Right atrium auricular region (tissue), 2 donors: ENCODE measurements around the gene PDE1A. TPM values are rescaled to one million over a fixed set of nuclear protein-coding genes. Genes with fewer than 3 reads are reported as not detected.

ENCODE experiments used
- DNase-seq: peaks from one replicate; pipeline ENCODE4 v3.0.0-alpha.2; 2019; ENCODE audit warnings: low spot score
- H3K27ac ChIP-seq, 2 donors: fragments of 200-600 bp; sonication (generic); 1 replicate in 1 of 2; 2 replicates in 1 of 2; pipeline ENCODE4 v1.5.1; 2016 to 2019
- H3K27me3 ChIP-seq, 2 donors: fragments of 200-600 bp; sonication (generic); one replicate each; pipeline versions ENCODE4 v1.5.1 to v1.6.0; 2017 to 2019
- H3K36me3 ChIP-seq: fragments of 200-600 bp; sonication (generic); one replicate; pipeline ENCODE4 v1.5.1; 2016
- H3K4me1 ChIP-seq, 2 donors: fragments of 200-600 bp; sonication (generic); one replicate each; pipeline versions ENCODE4 v1.5.1 to v1.6.0; 2017 to 2019
- H3K4me3 ChIP-seq, 2 donors: fragments of 200-600 bp; sonication (generic); 1 replicate in 1 of 2; 2 replicates in 1 of 2; pipeline ENCODE4 v1.5.1; 2017 to 2019; ENCODE audit warnings: mild to moderate bottlenecking in 1 of 2, moderate library complexity in 1 of 2
- H3K9me3 ChIP-seq, 2 donors: fragments of 200-600 bp; sonication (generic); one replicate each; pipeline ENCODE4 v1.5.1; 2019
- total RNA-seq, 2 donors: library from RNA; depleted of rRNA; stranded (reverse); fragments of >200 nt; gene quantifications; one replicate each; pipeline ENCODE4 v1.1.0, GENCODE V29; 2016
- TF ChIP-seq, protein P1 (sequence below), 2 donors: fragments of 200-600 bp; sonication (generic); IDR thresholded peaks; one replicate each; pipeline ENCODE4 v1.5.1; 2019; ENCODE audit warnings: antibody characterized with exemption in 2 of 2

The PDE1A gene
- total RNA-seq, result 10 to 100 TPM in 1 of 2 donors, 1 to 10 TPM in 1; 7.0 to 10.7 TPM

GRCh38 chr2:182426918-182427240 is at the start of gene PDE1A:
PDE1A (minus strand) TSS chr2:182427036.
- Histone ChIP-seq H3K4me3 (peak within 1 kb of the TSS; percentile 41 to 47), H3K9me3 (no peaks in the 10 kb centered on the region), H3K4me1 (no peaks in the 10 kb centered on the region), H3K36me3 (no peaks in the 10 kb centered on the region), H3K27me3 (no peaks in the 10 kb centered on the region), H3K27ac (peak within 1 kb of the TSS; percentile 33 to 73)
- no peak for DNase-seq
- TF ChIP-seq, protein P1, sequence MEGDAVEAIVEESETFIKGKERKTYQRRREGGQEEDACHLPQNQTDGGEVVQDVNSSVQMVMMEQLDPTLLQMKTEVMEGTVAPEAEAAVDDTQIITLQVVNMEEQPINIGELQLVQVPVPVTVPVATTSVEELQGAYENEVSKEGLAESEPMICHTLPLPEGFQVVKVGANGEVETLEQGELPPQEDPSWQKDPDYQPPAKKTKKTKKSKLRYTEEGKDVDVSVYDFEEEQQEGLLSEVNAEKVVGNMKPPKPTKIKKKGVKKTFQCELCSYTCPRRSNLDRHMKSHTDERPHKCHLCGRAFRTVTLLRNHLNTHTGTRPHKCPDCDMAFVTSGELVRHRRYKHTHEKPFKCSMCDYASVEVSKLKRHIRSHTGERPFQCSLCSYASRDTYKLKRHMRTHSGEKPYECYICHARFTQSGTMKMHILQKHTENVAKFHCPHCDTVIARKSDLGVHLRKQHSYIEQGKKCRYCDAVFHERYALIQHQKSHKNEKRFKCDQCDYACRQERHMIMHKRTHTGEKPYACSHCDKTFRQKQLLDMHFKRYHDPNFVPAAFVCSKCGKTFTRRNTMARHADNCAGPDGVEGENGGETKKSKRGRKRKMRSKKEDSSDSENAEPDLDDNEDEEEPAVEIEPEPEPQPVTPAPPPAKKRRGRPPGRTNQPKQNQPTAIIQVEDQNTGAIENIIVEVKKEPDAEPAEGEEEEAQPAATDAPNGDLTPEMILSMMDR (IDR thresholded peaks at IDR 0.05), result no peak

- Histone ChIP-seq H3K27me3 (no peaks in the 10 kb centered on the region), H3K4me3 (no peak overlapping the region), H3K27ac (no peak overlapping the region), H3K4me1 (no peaks in the 10 kb centered on the region), H3K9me3 (peaks cover 0 to 37% of the 10 kb centered on the region in 2 donors), H3K36me3 (no peaks in the 10 kb centered on the region)
- TF ChIP-seq, protein P1 (IDR thresholded peaks at IDR 0.05), result no peak
- DNase-seq, result no peak
Observed at GRCh38 chr2:182473635-182474034, 46.8 kb upstream of the PDE1A start.

DNA sequence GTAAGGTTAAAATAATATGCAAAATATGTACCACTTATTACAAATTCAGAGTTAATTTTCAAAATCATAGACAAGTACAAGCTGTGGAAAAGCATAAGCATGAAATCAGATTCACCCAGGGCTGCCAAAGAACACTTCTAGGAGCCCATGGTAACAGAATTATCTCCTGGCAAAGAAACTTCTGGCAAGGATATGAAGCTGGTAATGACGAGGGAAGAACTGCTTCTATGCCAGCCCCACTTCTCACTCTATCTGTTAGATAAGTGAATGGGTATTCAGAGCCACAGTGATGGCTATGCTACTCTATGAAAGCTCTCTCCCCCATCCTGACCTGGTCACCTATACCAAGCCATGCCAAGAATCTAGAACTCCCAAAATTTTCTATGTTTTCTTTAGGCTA is 36.9 kb upstream of the PDE1A start:
- DNase-seq, result no peak
- no peaks in the 10 kb centered on the region for H3K27me3 ChIP-seq
- no peak overlapping the region for H3K27ac ChIP-seq
- H3K36me3 ChIP-seq, result no peaks in the 10 kb centered on the region
- H3K9me3 ChIP-seq, result peaks cover 0 to 10% of the 10 kb centered on the region in 2 donors
- TF ChIP-seq, protein P1 (IDR thresholded peaks at IDR 0.05), result no peak
- H3K4me3 ChIP-seq, result no peak overlapping the region
- H3K4me1 ChIP-seq, result no peaks in the 10 kb centered on the region

DNA sequence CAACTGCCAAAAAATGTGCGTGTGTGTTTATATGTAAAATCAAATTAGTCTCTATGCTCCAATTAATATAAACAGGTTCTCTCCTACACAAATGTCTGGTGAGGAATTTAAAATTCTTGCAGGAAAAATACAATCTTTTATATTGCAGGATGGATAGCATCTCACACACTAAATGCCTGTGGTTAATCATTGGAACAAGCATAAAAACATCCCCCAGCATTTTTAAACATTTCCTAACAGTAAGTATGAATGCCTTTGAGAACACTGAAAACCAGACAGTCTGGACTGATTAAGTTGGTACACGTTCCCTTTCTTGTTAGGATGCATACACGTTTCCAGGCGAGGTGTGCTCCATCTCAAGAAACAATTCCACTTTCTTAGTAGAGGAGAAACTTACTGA is 29.9 kb upstream of the PDE1A start:
- TF ChIP-seq, protein P1 (IDR thresholded peaks at IDR 0.05), result no peak
- DNase-seq, result no peak
- Histone ChIP-seq H3K27me3 (no peaks in the 10 kb centered on the region), H3K4me3 (no peak overlapping the region), H3K36me3 (no peaks in the 10 kb centered on the region), H3K4me1 (no peaks in the 10 kb centered on the region), H3K27ac (no peak overlapping the region), H3K9me3 (no peaks in the 10 kb centered on the region)

DNA sequence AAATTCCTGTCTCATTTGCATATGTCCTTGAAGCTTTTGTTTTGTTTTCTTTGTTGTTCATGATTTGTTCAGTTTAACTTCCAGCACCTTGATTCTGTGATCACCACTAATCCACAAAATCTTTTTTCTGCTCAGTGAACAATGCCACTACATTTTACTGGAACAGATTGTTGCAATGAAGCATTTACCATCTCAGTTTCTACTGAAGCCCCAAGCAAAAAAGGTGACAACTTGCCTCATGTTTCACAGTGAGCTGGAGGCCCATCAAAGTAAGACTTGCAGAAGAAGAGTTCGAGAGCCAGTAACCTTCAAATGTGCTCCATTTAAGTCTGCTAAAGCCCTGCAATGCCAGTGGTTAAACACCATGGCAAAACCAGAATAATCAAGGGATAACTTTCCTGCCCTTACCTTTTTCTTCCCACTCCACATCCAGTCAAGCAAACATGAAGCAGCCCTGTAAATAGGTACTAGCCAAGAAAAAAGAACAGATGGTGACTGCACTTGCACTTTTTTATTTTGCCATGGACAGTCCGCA is 25.7 kb upstream of the PDE1A start:
- Histone ChIP-seq H3K4me3 (no peak overlapping the region), H3K27ac (no peak overlapping the region), H3K4me1 (no peaks in the 10 kb centered on the region), H3K36me3 (no peaks in the 10 kb centered on the region), H3K27me3 (no peaks in the 10 kb centered on the region), H3K9me3 (no peaks in the 10 kb centered on the region)
- DNase-seq, result no peak
- TF ChIP-seq, protein P1 (IDR thresholded peaks at IDR 0.05), result no peak

- Histone ChIP-seq H3K27ac (no peak overlapping the region), H3K4me1 (no peaks in the 10 kb centered on the region), H3K27me3 (no peaks in the 10 kb centered on the region), H3K36me3 (no peaks in the 10 kb centered on the region), H3K9me3 (no peaks in the 10 kb centered on the region), H3K4me3 (no peak overlapping the region)
- DNase-seq, result no peak
- TF ChIP-seq, protein P1 (IDR thresholded peaks at IDR 0.05), result no peak
Observed at GRCh38 chr2:182448371-182448770, 21.5 kb upstream of the PDE1A start.
